NB4 (cell line): ENCODE measurements around the gene BICDL2.
"Not testable (repeated sequence)": the region's sequence is repeated elsewhere in the genome, so short reads cannot be mapped to it uniquely, and the experiment has no call there.

Source experiments
- MYC ChIP-seq: IDR thresholded peaks from 2 replicates; pipeline ENCODE4 v1.6.1; 2011; ENCODE audit warnings: low read depth, low read length
- TF ChIP-seq, protein P1 (sequence below): IDR thresholded peaks from one replicate; pipeline ENCODE4 v1.5.1; 2012; ENCODE audit warnings: low read depth, low read length

DNA sequence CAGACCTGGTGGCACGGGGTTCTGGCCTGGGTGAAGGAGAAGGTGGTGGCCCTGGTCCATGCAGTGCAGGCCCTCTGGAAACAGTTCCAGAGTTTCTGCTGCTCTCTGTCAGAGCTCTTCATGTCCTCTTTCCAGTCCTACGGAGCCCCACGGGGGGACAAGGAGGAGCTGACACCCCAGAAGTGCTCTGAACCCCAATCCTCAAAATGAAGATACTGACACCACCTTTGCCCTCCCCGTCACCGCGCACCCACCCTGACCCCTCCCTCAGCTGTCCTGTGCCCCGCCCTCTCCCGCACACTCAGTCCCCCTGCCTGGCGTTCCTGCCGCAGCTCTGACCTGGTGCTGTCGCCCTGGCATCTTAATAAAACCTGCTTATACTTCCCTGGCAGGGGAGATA, 32.4 kb upstream of the BICDL2 start:
- TF ChIP-seq, protein P1, sequence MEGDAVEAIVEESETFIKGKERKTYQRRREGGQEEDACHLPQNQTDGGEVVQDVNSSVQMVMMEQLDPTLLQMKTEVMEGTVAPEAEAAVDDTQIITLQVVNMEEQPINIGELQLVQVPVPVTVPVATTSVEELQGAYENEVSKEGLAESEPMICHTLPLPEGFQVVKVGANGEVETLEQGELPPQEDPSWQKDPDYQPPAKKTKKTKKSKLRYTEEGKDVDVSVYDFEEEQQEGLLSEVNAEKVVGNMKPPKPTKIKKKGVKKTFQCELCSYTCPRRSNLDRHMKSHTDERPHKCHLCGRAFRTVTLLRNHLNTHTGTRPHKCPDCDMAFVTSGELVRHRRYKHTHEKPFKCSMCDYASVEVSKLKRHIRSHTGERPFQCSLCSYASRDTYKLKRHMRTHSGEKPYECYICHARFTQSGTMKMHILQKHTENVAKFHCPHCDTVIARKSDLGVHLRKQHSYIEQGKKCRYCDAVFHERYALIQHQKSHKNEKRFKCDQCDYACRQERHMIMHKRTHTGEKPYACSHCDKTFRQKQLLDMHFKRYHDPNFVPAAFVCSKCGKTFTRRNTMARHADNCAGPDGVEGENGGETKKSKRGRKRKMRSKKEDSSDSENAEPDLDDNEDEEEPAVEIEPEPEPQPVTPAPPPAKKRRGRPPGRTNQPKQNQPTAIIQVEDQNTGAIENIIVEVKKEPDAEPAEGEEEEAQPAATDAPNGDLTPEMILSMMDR: not testable (repeated sequence)
- TF ChIP-seq MYC: not testable (repeated sequence)
